GM19351 (cell line): Measurements from ENCODE around the gene CALU.

ENCODE experiments used
- ATAC-seq: cut with Tn5 transposase; IDR thresholded peaks from one replicate; pipeline ENCODE4 v1.9.1; 2021; ENCODE audit warnings: mild to moderate bottlenecking, moderate library complexity; ENCODE audit not compliant: unreplicated experiment

The CALU gene

GRCh38 chr7:128724743-128725142, 14.4 kb upstream of the CALU start:
- ATAC-seq, result no peak

DNA sequence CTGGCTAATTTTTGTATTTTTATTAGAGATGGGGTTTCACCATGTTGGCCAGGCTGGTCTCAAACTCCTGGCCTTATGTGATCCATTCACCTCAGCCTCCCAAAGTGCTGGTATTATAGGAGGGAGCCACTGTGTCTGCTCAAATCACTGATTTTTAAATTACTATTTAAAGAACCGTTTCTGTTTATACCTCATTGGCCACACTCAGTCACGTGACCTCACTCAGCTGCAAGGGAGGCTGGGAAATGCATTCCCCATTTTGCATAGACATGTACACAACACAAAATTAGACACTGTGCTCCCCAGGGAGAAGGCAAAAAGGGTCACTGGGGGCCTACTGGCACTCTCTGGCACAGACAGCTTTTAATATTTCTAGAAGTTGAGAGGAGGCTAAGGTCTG, 13.6 kb upstream of the CALU start:
- ATAC-seq, result no peak

GRCh38 chr7:128726059-128726736, 13.0 kb upstream of the CALU start:
- ATAC-seq, result no peak

DNA sequence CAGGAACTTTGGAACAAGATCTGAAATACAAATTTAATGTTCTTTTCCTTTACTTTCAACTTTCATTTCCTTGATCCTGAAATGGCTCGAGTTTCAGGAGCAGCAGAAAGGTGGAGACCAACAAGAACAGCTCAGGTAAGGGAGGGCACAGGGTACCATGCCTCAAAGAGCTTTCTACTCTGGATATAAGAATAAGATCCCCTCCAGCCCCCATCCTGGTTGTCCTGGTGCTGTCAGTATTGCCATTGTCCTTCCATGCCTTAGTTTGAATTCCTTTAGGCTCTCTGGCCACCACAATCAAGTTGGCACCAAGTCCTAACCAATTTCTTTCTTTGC, 12.5 kb upstream of the CALU start:
- ATAC-seq, result no peak

GRCh38 chr7:128727239-128727638, 11.9 kb upstream of the CALU start:
- ATAC-seq, result no peak

GRCh38 chr7:128728598-128728997, 10.6 kb upstream of the CALU start:
- ATAC-seq, result no peak

DNA sequence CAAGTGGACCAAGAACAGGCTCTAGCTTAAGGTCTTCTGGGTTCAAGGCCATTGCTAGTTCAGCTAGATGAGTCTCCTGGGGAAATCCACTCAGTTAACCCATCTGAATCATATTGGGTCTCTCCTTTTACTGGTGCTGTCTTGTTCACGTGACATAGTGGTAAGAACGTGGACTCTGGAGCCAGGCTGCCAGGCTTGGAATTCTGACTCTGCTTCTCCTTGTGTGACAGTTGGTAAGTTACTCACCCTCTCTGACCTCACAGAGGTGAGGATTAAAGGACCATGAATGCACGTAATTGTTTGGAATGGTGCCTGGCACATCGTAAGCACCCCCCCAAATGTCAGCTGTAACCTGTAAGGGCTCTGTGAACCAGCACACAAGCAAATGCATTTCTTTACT, 9.7 kb upstream of the CALU start:
- ATAC-seq, result no peak

- no peak for ATAC-seq
Observed at GRCh38 chr7:128731184-128731583, 8.0 kb upstream of the CALU start.

- ATAC-seq, result no peak
Observed at GRCh38 chr7:128732521-128733277, 6.5 kb upstream of the CALU start.

DNA sequence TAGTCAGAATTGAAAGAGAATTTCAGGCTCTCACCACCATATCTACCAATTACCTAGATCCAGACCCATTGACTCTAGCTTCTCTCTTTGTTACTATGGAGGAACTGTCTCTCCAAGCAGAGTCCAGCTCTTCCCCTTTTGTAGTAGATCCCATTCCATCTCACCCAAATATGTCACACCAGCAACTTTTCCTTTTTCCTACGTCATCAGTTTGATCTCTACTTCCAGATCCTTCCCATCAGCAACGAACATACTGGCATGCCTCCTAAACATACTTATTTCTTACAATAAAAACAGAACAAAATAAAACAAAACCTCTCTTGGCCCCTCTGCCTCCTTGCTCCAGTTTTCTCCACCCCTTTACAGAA, 5.9 kb upstream of the CALU start:
- ATAC-seq, result no peak

DNA sequence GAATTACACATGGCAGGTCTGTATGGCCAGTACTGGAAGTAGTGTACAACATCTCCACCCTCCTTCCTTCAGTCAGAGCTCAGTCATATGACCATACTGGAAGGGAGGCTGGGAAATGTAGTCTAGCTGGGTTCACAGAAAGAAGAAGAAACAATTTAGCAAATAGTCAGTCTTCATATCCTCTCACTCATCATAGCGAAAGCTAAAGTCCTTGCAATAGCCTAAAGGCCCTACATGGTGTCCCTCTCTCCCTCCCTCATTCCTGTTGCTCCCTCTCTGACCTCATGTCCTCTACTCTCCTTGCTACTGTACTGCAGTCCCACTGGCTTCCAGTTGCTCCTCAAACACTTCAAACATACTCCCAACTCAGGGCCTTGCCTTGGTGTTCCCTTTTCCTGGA, 4.3 kb upstream of the CALU start:
- ATAC-seq, result no peak

- no peak for ATAC-seq
Observed at GRCh38 chr7:128735436-128735835, 3.7 kb upstream of the CALU start.

- ATAC-seq, result no peak
Observed at GRCh38 chr7:128737441-128737840, 1.7 kb upstream of the CALU start.

DNA sequence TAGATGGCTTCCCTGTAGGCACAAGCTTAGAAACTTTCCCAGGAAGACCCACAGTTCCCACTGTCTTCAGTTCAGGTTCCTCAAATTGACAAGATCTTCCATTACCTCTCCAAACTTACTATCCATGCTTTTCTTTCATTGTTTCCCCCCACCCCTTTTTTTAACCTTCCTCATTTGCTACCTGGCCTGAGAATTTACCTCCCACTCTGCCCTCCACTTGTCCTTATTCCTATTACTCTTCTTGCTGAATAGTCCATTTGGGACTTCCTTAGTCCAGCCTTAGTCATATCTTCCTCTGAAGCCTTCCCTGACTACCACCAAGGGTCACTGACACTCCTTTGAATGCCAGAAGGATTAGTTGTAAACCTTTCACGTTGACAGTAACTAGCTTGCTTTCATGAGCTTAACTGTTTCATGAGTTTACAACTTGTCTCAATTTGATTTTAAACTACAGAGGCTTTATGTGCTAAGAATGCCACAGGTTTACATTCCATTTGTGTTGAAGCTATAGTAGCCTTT, 1.2 kb upstream of the CALU start:
- no peak for ATAC-seq

DNA sequence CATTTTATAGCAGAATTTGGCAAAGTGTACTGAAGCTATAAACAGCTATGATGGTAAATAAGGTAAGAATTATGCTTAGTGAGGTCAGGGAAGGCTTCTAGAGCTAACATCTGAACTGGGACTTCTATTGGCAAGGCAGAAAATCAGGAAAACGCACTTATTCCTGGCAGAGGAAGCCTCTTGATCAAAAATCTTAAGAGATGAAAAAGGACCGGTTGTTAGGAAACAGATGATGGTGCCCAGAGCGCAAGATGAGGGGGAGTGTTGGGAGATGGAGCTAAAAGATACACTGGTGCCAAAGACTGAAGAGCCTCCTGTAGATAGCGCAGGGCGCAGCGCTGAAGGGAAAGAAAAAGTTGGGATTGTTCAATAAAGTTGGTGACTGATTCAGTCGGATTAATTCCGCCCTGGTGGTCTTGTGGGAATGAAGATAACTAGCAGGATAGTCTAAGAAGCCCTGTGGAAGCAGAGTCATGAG, 550 bp upstream of the CALU start:
- peak; percentile 8 for ATAC-seq

GRCh38 chr7:128739990-128740682, 977 bp downstream of the CALU start:
- no peak for ATAC-seq

DNA sequence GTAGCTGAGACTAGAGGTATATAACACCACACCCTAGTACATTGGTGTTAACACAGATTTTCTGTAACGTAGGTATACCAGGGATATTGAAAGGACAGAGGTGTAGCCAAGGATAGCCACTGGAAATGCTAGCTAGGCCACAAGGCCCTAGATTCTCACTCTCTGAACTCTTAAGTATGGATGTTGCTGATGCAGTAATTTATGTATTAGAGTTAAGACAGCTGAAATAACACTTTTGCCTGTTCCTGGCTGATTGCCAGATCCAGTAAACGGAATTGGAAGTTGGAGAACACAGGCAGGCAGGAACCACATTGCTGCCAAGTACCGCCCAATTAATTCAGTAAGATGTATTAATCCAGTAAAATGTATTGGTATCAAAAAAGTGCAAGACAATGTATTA, 1.8 kb downstream of the CALU start:
- ATAC-seq, result no peak

DNA sequence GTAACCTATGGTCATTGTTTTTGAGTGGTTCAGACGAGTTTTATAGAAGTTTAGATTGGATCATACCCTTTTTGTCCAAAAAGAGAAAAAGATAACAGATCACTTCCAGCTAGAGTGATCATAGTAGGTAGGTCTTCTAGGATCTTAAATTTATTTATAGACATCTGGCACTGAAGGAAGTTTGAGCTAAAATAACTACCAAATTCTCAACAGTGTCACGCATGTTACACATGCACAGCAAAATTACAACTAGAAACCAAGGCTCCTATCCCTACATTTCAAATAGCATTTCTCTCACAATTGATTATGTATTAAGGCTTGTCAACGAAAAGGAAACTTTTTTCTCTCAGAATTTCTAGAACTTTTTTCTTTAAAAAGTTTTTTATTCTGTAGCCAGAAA, 2.3 kb downstream of the CALU start:
- no peak for ATAC-seq

- no peak for ATAC-seq
Observed at GRCh38 chr7:128742206-128742605, 3.0 kb downstream of the CALU start.

GRCh38 chr7:128743112-128743772, 4.1 kb downstream of the CALU start:
- no peak for ATAC-seq

- no peak for ATAC-seq
Observed at GRCh38 chr7:128744366-128744905, 5.3 kb downstream of the CALU start.
